SU-DHL-6 (cell line): ENCODE data around the gene KCNN3.

ENCODE experiments used
- H2AFZ ChIP-seq: fragments of 200-600 bp; sonication (generic); 2 replicates; pipeline ENCODE4 v1.6.1; 2014; ENCODE audit warnings: low read depth, mild to moderate bottlenecking, moderate library complexity, mixed read lengths, antibody characterized with exemption, low read length; ENCODE audit not compliant: severe bottlenecking
- H3F3A ChIP-seq: fragments of 200-600 bp; shearing (Covaris generic); 2 replicates; pipeline ENCODE4 v1.6.0; 2016; ENCODE audit warnings: antibody characterized with exemption, mild to moderate bottlenecking; ENCODE audit not compliant: insufficient read depth
- H3K27ac ChIP-seq: fragments of 200-600 bp; sonication (generic); 2 replicates; pipeline ENCODE4 v1.5.1; 2016; ENCODE audit warnings: low read depth, mild to moderate bottlenecking, low read length, moderate library complexity, mixed read lengths
- H3K27me3 ChIP-seq: fragments of 200-600 bp; sonication (generic), shearing (Covaris generic); 2 replicates; pipeline ENCODE4 v1.6.0; 2014; ENCODE audit warnings: mild to moderate bottlenecking, low read length
- H3K36me3 ChIP-seq: fragments of 200-600 bp; sonication (generic); 2 replicates; pipeline ENCODE4 v1.6.1; 2014; ENCODE audit warnings: mild to moderate bottlenecking, low read length, mixed read lengths
- H3K4me2 ChIP-seq: fragments of 300-600, 200-600 bp; shearing (Covaris generic), sonication (generic); 2 replicates; pipeline ENCODE4 v1.6.0; 2014; ENCODE audit warnings: low read length, low read depth, mild to moderate bottlenecking; ENCODE audit not compliant: poor library complexity, severe bottlenecking
- H3K4me3 ChIP-seq: fragments of 200-600 bp; sonication (generic); 2 replicates; pipeline ENCODE4 v1.5.1; 2014; ENCODE audit warnings: antibody characterized with exemption, low read length, mild to moderate bottlenecking, mixed read lengths; ENCODE audit not compliant: insufficient read depth, poor library complexity, severe bottlenecking
- H3K79me2 ChIP-seq: fragments of 200-600 bp; sonication (generic); 2 replicates; pipeline ENCODE4 v1.6.1; 2014; ENCODE audit warnings: mild to moderate bottlenecking, low read length, moderate library complexity; ENCODE audit not compliant: insufficient read depth
- H3K9ac ChIP-seq: fragments of 200-600 bp; sonication (generic); 2 replicates; pipeline ENCODE4 v1.7.0; 2014; ENCODE audit warnings: mild to moderate bottlenecking, low read length
- H3K9me2 ChIP-seq: fragments of 200-600 bp; sonication (generic); replicated peaks from 2 replicates; pipeline ENCODE4 v1.6.1; 2014; ENCODE audit warnings: low read length; ENCODE audit not compliant: insufficient read depth
- H3K9me3 ChIP-seq: fragments of 200-600 bp; sonication (generic); 2 replicates; pipeline ENCODE4 v1.6.1; 2014; ENCODE audit warnings: low read length, mixed read lengths; ENCODE audit not compliant: insufficient read depth
- H4K20me1 ChIP-seq: fragments of 200-600 bp; sonication (generic); 2 replicates; pipeline ENCODE4 v1.6.1; 2014; ENCODE audit warnings: low read depth, mild to moderate bottlenecking, antibody characterized with exemption, low read length, moderate library complexity, mixed read lengths
- EZH2phosphoT487 ChIP-seq: fragments of 200-600 bp; sonication (generic), shearing (Covaris generic); conservative IDR thresholded peaks from 2 replicates; pipeline ENCODE4 v1.6.1; 2018; ENCODE audit warnings: mild to moderate bottlenecking, antibody characterized with exemption, low read length, moderate library complexity, mixed read lengths
- TF ChIP-seq, protein P1 (sequence below): fragments of 200-600 bp; sonication (generic); IDR thresholded peaks from one replicate; pipeline ENCODE4 v1.5.1; 2017; ENCODE audit warnings: antibody characterized with exemption, mild to moderate bottlenecking, low read length, moderate library complexity; ENCODE audit not compliant: insufficient read depth, poor library complexity, severe bottlenecking

KCNN3 gene

DNA sequence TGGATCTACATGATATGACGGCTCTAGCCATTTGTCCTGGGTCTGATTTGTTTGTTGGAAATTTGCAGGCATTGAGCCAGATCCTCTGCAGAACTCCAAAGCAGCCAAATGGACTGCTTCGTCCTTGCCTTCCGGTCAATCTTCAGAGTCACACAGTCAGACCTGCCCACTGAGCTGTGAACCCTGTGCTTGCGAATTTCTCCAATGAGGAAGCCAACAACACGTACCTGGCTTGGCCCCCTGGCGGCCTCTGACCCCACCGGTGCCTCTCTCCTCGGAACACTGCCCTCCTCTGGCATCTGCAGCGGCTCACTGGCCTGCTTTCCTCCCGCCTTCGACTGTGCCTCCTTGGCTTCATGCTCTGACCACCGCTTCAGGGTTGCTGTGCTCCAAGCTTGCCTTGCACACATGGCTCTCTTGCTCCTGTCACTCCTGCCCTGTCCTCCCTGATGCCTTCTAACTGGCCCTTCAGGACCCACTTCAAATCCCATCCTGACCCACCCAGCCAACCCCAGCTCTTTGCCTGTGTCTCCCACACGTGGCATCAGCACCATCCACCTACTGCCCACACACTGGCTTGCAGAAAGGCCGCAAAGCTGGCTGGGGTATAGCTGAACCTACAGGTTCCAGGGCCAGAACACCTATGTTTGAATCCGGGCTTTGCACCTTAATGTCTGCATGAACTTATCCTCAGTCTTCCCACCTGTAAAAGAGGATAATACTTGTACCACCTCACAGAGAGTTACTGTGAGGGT lies 128.2 kb downstream of the KCNN3 start:
- no peak overlapping the region for H3K4me2 ChIP-seq
- no peaks in the 10 kb centered on the region for H3K27me3 ChIP-seq
- H3K27ac ChIP-seq: no peak overlapping the region
- TF ChIP-seq, protein P1, sequence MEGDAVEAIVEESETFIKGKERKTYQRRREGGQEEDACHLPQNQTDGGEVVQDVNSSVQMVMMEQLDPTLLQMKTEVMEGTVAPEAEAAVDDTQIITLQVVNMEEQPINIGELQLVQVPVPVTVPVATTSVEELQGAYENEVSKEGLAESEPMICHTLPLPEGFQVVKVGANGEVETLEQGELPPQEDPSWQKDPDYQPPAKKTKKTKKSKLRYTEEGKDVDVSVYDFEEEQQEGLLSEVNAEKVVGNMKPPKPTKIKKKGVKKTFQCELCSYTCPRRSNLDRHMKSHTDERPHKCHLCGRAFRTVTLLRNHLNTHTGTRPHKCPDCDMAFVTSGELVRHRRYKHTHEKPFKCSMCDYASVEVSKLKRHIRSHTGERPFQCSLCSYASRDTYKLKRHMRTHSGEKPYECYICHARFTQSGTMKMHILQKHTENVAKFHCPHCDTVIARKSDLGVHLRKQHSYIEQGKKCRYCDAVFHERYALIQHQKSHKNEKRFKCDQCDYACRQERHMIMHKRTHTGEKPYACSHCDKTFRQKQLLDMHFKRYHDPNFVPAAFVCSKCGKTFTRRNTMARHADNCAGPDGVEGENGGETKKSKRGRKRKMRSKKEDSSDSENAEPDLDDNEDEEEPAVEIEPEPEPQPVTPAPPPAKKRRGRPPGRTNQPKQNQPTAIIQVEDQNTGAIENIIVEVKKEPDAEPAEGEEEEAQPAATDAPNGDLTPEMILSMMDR: no peak
- no peak for TF ChIP-seq EZH2phosphoT487
- H3K79me2 ChIP-seq: no peaks in the 10 kb centered on the region
- no peaks in the 10 kb centered on the region for H3F3A ChIP-seq
- H2AFZ ChIP-seq: no peak overlapping the region
- H3K4me3 ChIP-seq: no peak overlapping the region
- no peaks in the 10 kb centered on the region for H3K9me3 ChIP-seq
- H3K36me3 ChIP-seq: no peaks in the 10 kb centered on the region
- H3K9ac ChIP-seq: no peak overlapping the region
- H3K9me2 ChIP-seq: no peaks in the 10 kb centered on the region
- no peaks in the 10 kb centered on the region for H4K20me1 ChIP-seq

DNA sequence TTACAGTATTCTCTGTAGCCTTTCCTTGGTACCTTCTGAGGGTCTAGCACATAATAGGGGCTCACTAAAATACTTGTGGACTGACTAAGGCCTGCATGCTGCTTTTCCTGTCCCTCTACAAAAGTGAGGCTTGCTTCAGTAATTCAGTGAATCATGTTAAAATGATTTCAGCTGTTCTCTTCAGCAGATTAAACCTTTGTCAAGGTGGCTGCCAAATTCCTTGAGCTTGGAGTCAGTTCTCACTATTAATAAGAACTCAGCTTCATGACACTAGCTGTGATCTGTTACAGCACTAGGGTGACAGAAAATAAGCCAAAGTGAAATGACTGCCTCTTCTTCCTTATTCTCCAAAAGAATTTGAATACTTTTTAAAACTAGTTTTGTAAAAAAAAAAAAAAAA lies 128.8 kb downstream of the KCNN3 start:
- TF ChIP-seq, protein P1: no peak
- no peak for TF ChIP-seq EZH2phosphoT487
- Histone ChIP-seq H3K79me2 (no peaks in the 10 kb centered on the region), H3K4me3 (no peak overlapping the region), H3K9me3 (no peaks in the 10 kb centered on the region), H2AFZ (no peak overlapping the region), H3K9me2 (no peaks in the 10 kb centered on the region), H3K4me2 (no peak overlapping the region), H3K36me3 (no peaks in the 10 kb centered on the region), H4K20me1 (no peaks in the 10 kb centered on the region), H3K27ac (no peak overlapping the region), H3K9ac (no peak overlapping the region), H3F3A (no peaks in the 10 kb centered on the region), H3K27me3 (no peaks in the 10 kb centered on the region)

DNA sequence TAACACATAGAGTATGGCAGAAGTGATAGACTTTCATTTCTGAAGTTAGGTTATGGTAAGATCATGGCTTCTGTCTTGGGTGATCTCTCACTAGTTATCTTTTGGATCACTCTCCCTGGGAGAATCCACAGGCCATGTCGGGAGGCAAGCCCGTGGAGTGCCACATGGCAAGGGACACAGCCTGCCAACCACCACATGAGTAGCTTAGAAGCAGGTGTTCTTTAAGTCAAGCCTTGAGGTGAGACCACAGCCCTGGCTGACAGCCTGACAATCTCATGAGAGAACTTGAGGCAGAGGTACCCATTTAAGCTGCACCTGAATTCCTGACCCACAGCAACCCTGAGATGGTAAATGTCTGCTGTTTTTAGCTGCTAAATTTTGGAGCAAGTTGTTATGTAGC lies 130.4 kb downstream of the KCNN3 start:
- no peaks in the 10 kb centered on the region for H3K9me2 ChIP-seq
- H3K9ac ChIP-seq: no peak overlapping the region
- H3K36me3 ChIP-seq: no peaks in the 10 kb centered on the region
- no peaks in the 10 kb centered on the region for H4K20me1 ChIP-seq
- H3K9me3 ChIP-seq: no peaks in the 10 kb centered on the region
- no peaks in the 10 kb centered on the region for H3F3A ChIP-seq
- H2AFZ ChIP-seq: no peak overlapping the region
- H3K79me2 ChIP-seq: no peaks in the 10 kb centered on the region
- no peak overlapping the region for H3K4me2 ChIP-seq
- H3K27ac ChIP-seq: no peak overlapping the region
- TF ChIP-seq EZH2phosphoT487: no peak
- TF ChIP-seq, protein P1: no peak
- no peak overlapping the region for H3K4me3 ChIP-seq
- H3K27me3 ChIP-seq: no peaks in the 10 kb centered on the region
